SU-DHL-6 (cell line): ENCODE data around the gene WNT5A.

Source experiments
- EZH2phosphoT487 ChIP-seq: fragments of 200-600 bp; sonication (generic), shearing (Covaris generic); conservative IDR thresholded peaks from 2 replicates; pipeline ENCODE4 v1.6.1; 2018; ENCODE audit warnings: mild to moderate bottlenecking, antibody characterized with exemption, low read length, moderate library complexity, mixed read lengths
- TF ChIP-seq, protein P1 (sequence below): fragments of 200-600 bp; sonication (generic); IDR thresholded peaks from one replicate; pipeline ENCODE4 v1.5.1; 2017; ENCODE audit warnings: antibody characterized with exemption, mild to moderate bottlenecking, low read length, moderate library complexity; ENCODE audit not compliant: insufficient read depth, poor library complexity, severe bottlenecking

DNA sequence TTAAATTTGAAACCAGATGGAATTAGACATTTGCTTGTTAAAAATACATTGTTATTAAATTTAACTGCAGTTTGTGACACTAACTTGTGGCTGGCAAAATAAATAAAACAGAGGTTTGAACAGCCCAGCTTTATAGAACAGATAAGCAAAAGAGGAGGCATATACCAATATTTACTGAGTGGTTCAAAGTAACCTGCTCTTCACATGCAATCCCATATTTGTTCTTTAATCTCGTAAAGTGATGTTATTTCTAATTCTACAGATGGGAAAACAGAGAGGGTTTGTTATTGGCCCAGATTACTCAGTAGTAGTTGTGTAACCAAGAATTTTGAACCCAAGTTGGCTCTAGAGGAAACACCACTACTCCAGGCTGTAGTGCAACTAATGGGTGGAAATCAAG lies 37.6 kb downstream of the WNT5A start:
- TF ChIP-seq, protein P1, sequence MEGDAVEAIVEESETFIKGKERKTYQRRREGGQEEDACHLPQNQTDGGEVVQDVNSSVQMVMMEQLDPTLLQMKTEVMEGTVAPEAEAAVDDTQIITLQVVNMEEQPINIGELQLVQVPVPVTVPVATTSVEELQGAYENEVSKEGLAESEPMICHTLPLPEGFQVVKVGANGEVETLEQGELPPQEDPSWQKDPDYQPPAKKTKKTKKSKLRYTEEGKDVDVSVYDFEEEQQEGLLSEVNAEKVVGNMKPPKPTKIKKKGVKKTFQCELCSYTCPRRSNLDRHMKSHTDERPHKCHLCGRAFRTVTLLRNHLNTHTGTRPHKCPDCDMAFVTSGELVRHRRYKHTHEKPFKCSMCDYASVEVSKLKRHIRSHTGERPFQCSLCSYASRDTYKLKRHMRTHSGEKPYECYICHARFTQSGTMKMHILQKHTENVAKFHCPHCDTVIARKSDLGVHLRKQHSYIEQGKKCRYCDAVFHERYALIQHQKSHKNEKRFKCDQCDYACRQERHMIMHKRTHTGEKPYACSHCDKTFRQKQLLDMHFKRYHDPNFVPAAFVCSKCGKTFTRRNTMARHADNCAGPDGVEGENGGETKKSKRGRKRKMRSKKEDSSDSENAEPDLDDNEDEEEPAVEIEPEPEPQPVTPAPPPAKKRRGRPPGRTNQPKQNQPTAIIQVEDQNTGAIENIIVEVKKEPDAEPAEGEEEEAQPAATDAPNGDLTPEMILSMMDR: no peak
- no peak for TF ChIP-seq EZH2phosphoT487
